Measurements from ENCODE around the gene ZNF354C.

Gene ZNF354C

DNA sequence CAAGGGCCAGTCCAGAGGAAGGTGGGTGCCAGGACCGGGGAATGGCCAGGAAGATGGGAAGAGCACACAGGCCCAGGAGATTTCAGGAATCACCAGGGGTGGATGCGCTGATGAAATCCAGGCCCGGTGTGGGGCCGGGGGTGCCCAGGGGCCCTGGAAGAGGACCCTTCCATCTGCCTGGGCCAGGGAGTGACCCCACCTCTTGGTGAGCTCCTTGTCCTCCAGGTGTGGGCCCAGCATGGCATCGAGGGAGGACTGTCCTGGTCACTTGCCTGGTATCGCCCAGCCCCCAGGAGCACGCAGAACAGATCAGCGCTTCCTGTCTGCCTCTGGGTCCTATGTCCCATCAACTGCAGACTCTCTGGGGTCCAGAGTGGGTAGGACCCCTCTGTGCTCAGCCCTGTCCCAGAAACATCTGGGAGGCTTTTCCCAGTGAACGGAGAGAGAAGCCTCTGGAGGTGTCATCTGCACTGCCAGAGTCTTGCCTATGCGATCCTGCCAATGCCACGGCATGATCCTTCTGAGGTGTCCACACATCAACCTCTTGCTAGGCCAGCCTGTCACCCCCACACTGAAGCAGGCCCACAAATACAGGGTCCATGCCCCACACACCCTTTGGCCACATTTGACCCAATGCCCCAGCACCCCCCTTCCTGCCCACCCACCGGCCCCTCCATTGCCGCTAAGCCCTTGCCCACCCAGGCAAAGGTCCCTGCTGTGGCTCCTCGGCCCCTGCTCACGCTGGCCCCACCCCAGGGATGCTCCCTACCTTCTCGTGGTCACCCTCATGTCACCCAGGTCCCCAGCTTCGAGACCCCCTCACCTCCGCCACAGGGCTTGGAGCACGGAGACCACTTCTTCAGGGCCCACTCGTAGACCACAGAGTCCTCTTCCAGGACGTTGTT lies 67.2 kb downstream of the ZNF354C start:
- no peak for DNase-seq (ENCODE audit: low spot score)

DNA sequence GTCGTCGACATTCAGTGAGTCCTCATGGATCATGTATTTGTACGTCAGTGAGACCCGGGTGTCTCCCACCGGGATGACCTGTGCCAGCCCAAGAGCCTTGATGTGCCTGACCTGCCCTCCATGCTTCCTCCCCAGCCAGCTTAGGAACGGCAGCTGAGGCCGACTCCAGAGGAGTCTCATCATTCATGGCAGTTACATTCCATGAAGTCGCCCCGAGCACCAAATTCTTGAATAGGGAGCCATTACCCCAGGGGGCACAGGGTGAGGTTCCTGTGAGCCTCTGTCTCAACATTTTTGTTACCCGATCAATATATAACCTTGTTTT lies 67.8 kb downstream of the ZNF354C start:
- no peak for DNase-seq (ENCODE audit: low spot score)

DNA sequence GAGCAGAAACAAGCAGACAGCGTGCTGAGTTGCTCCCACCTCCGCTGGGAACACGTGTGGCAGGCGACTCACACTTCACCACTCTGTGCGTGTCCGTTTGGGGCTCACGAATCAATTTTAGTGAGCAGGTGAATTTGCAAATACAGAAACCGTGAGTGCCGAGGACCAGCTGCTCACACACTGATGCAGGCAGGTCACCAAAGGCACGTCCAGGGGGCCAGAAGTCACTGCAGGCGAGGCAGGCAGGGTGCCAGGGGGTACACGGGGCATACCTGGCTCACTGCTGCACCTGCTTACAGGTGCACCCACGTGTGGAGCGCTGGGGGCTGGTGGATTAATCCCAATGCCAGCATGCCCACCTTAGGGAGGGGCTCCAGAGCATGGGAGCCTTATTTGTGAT lies 68.8 kb downstream of the ZNF354C start:
- DNase-seq (ENCODE audit: low spot score): no peak

DNA sequence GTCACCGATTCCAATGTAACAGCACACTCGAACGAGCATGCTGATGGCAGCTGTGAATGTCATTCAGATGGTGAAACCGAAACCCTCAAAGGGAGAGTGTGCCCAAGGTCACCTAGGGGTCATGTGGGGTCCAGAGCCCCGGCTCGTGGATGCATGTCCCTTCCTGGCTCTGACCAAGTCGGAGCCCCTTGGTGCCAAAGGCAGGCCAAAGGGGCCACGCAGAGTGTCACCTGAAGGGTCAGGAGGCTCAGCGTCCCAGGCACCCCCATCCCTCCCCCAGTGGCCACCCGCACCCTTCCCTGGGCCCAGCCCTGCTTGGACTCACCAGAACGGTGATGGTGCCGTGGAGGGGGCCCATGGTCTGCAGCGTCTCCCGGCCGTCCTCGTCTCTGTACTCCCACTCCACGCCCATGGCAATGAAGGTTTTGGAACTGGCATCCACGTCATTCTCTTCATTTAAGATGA lies 69.5 kb downstream of the ZNF354C start:
- no peak for DNase-seq (ENCODE audit: low spot score)

DNA sequence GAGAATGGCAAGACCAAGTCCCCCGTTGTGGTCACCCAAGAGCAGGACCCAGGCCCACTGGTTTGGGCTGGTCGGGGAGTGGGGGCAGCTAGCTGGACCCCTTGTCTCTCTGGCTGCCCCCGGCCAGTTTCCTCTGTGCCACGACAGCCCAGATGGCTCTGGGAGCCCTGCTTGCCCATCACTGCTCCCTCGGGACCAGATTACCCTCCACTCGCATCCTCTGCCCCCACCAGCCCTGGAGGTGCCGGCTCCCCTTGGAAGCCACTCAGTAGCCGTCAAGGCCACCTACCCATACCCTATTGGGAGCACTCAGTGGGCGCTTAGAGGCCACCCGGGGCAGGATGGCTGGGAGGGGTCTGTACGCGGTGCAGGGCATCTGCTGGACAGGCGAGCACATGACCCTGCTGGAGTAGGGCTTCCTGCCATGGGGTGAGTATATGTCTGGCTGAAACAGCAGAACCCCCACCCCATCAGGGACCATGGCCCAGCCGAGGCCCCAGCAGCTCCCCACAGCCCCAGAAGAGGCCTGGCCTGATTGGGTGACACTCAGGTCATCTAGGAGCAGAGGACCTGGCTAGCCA lies 70.0 kb downstream of the ZNF354C start:
- DNase-seq (ENCODE audit: low spot score): no peak

DNA sequence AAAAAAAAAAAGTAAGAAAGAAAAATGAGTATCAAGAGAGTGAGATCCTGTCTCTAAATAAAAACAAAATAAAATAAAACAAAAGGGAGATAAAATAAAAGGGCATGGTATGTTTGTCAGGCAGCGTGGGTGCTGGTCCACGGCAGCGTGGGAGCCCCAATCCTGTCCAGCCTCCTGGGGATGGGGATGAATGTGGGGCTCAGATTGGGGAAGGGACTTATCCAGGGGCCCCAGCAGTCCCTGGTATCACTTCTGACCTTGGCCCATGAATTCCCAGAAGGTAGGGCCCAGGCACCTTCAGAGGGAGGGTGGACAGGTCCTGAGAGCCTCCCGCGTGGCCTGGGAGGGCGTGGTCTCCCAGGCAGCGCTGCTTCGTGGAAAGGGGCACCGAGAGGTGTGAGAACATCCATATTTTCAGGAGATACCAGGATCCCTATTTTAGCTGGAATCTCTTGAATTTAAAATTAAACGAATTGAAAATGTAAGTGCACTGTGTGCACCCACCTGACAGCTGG lies 71.2 kb downstream of the ZNF354C start:
- no peak for DNase-seq (ENCODE audit: low spot score)

DNA sequence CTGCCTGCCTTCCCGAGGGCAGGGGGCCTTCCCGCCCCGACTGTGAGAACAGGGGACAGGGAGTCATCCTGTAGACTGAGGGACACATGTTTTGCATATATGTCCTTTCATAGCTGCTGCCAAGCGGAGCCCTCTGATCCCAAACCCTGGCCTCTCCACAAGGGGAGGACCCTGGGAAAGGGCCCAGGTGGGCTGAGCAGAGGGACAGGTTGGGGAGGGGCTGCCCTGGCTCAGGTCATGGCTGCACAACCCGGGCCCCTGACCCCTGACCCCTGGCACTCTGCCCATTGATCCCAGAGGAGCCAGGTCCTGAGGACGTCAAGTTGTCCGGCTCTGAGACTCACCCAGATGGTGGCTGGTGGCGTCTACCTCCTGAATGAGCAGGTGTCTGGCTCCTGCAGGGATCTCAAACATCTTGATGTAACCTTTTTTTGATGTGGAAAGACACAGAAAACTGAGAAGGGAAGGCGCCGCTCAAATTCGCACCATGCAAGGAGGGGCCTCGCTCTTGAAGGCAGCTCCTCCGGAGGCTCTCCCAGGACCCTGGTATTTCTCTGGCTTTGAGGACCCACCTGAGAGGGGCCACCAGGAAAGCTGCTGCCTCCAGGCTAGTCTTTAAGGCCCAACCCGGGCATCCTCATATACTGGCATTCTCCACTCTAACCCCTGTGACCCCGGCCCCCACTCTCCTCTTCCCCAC lies 71.9 kb downstream of the ZNF354C start:
- no peak for DNase-seq (ENCODE audit: low spot score)

DNA sequence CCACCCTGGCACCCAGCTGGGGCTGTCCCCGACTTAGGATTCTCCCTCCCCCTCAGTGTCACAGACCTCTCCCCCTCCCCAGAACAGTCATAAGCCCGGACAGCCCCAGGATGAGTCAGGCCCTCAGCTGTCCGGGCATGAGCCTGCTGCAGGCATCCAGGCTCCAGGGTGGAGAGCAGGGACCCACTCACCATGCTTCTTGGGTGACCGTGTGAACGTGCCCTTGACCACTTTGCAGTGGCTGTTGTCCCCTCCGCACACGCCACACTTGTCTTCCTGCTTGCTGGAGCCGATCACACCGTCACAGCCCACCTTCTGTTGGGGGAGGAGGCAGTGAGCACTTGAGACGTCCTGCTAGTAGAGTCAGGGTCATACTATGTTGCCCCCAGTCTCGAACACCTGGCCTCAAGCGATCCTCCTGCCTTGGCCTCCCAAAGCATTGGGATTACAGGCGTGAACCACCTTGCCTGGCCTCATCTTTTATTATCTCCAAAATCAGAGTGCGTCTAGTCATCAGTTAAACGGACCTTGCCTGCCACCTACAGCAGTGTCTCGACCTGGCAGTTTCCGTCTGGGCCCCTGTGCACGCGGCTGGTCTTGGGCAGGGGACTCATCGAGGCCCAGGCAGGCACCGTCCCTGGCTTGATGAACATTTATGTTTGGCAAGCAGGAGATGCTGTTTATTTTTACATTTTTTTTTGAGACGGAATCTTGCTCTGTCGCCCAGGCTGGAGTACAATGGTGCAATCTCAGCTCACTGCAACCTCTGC lies 72.6 kb downstream of the ZNF354C start:
- no peak for DNase-seq (ENCODE audit: low spot score)
